Forelimb muscle (tissue), 1 donor: ENCODE results near the gene SLC15A3. TPM values are rescaled to one million over a fixed set of nuclear protein-coding genes. Genes with fewer than 3 reads are reported as not detected.
"Not testable (repeated sequence)": the region's sequence is repeated elsewhere in the genome, so short reads cannot be mapped to it uniquely, and the experiment has no call there.

Experiments
- DNase-seq: peaks from one replicate; pipeline ENCODE4 v3.0.0-alpha.2; 2013; ENCODE audit warnings: low read depth
- polyA plus RNA-seq: library from polyadenylated mRNA; unstranded; fragments of 120-200 nt; gene quantifications from one replicate; pipeline ENCODE4 v1.2.1, GENCODE V29; 2013; ENCODE audit not compliant: insufficient read length

The SLC15A3 gene
- polyA plus RNA-seq, 1 donor: 18.2 TPM

- no peak for DNase-seq
These were observed 25.2 kb upstream of the SLC15A3 start for GRCh38 chr11:60977224-60977623.

GRCh38 chr11:60974726-60975125, 22.8 kb upstream of the SLC15A3 start:
- no peak for DNase-seq

- DNase-seq: not testable (repeated sequence)
These were observed 22.3 kb upstream of the SLC15A3 start for GRCh38 chr11:60974316-60974715.

GRCh38 chr11:60973699-60974098, 21.7 kb upstream of the SLC15A3 start:
- DNase-seq: no peak

GRCh38 chr11:60972182-60973030, 20.4 kb upstream of the SLC15A3 start:
- DNase-seq: no peak

- DNase-seq: no peak
These were observed 19.5 kb upstream of the SLC15A3 start, which contains the start of gene CD6 for GRCh38 chr11:60971520-60971919. CD6 (plus strand) TSS chr11:60971680; CDS start chr11:60971866, 186 bp downstream.

- DNase-seq: no peak
These were observed 18.9 kb upstream of the SLC15A3 start for GRCh38 chr11:60970890-60971289.

GRCh38 chr11:60970369-60970774, 18.4 kb upstream of the SLC15A3 start:
- DNase-seq: no peak

- no peak for DNase-seq
These were observed 16.2 kb upstream of the SLC15A3 start for GRCh38 chr11:60968223-60968622.

- no peak for DNase-seq
These were observed 14.9 kb upstream of the SLC15A3 start for GRCh38 chr11:60966890-60967289.

GRCh38 chr11:60964801-60965200, 12.8 kb upstream of the SLC15A3 start:
- no peak for DNase-seq

GRCh38 chr11:60960405-60960804, 8.4 kb upstream of the SLC15A3 start:
- no peak for DNase-seq

GRCh38 chr11:60959431-60959830, 7.5 kb upstream of the SLC15A3 start:
- no peak for DNase-seq

- DNase-seq: no peak
These were observed 5.2 kb upstream of the SLC15A3 start for GRCh38 chr11:60957188-60957587.

GRCh38 chr11:60955571-60955970, 3.6 kb upstream of the SLC15A3 start:
- DNase-seq: no peak

GRCh38 chr11:60954421-60954820, 2.4 kb upstream of the SLC15A3 start:
- DNase-seq: no peak

GRCh38 chr11:60953781-60954180, 1.8 kb upstream of the SLC15A3 start:
- no peak for DNase-seq

- DNase-seq: no peak
These were observed 780 bp upstream of the SLC15A3 start for GRCh38 chr11:60952742-60953170.

- no peak for DNase-seq
These were observed 421 bp downstream of the SLC15A3 start for GRCh38 chr11:60951606-60951903.

- DNase-seq: no peak
These were observed 907 bp downstream of the SLC15A3 start for GRCh38 chr11:60950933-60951605.

- DNase-seq: no peak
These were observed 2.0 kb downstream of the SLC15A3 start for GRCh38 chr11:60950024-60950423.

- no peak for DNase-seq
These were observed 3.7 kb downstream of the SLC15A3 start for GRCh38 chr11:60948250-60948649.

GRCh38 chr11:60947700-60948099, 4.3 kb downstream of the SLC15A3 start:
- DNase-seq: no peak
